C4-2B (cell line): Measurements from ENCODE around the gene USP15.

ENCODE experiments used
- ZFX ChIP-seq: fragments of 450-650 bp; IDR thresholded peaks from 2 replicates; pipeline ENCODE4 v1.6.1; 2017
- TF ChIP-seq, protein P1 (sequence below): fragments of 450-650 bp; conservative IDR thresholded peaks from 2 replicates; pipeline ENCODE4 v1.5.1; 2017; ENCODE audit warnings: mild to moderate bottlenecking

DNA sequence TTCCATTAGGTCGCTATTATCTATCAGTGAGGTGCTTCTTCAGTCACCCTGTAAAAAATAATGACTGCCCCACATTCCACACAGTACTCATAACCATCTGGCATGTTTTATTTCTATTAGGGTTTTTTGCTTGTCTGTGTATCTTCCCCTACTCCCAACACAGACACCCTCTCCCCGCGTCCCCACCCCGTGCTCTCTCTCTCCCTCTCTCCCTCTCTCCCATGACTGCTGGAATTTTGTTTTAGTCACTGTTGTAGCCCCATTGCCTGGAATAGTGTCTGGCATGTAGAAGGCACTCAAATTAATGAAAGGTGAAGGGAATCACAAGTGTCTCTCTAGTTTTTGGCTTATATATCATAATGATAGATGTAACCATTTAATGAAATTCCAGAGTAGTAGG is 103.3 kb downstream of the USP15 start:
- TF ChIP-seq, protein P1, sequence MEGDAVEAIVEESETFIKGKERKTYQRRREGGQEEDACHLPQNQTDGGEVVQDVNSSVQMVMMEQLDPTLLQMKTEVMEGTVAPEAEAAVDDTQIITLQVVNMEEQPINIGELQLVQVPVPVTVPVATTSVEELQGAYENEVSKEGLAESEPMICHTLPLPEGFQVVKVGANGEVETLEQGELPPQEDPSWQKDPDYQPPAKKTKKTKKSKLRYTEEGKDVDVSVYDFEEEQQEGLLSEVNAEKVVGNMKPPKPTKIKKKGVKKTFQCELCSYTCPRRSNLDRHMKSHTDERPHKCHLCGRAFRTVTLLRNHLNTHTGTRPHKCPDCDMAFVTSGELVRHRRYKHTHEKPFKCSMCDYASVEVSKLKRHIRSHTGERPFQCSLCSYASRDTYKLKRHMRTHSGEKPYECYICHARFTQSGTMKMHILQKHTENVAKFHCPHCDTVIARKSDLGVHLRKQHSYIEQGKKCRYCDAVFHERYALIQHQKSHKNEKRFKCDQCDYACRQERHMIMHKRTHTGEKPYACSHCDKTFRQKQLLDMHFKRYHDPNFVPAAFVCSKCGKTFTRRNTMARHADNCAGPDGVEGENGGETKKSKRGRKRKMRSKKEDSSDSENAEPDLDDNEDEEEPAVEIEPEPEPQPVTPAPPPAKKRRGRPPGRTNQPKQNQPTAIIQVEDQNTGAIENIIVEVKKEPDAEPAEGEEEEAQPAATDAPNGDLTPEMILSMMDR: no peak
- TF ChIP-seq ZFX: no peak
